ENCODE results near the gene CHST12. TPM values are rescaled to one million over a fixed set of nuclear protein-coding genes. Genes with fewer than 3 reads are reported as not detected.

Gene CHST12
- total and polyA plus RNA-seq, 10 of the 15 experiments (the other 5 are each of a cell fraction or from before 2014, with no cell fraction given) = 0.05 to 14.2 (median 3.3) TPM

DNA sequence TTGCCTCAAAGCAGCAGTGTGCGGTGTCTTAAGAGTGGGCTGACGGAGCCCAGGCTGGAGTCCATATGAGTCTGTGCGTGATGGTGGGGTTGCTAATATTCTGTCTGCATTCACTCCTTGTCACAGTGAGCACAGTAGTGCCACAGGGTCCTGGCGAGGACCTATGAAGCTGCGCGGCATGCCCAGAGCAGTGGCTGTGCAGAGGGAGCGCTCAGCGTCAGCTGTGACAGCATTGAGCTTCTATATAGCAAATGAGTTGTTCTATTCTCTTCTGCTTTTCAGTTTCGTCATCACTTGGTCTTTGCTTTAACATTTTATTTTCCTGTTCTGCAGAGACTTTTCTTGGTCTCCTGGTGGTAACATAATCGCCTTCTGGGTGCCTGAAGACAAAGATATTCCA, 34.3 kb upstream of the CHST12 start:
- Histone ChIP-seq H2AFZ (ENCODE audit: control insufficient read depth, low read depth, low read length) (no peak overlapping the region), H3K4me3 (no peak overlapping the region), H3K9ac (ENCODE audit: control insufficient read depth, insufficient read depth, low read length) (no peak overlapping the region), H3K27ac (ENCODE audit: control insufficient read depth, insufficient read depth) (no peak overlapping the region), H3K36me3 (ENCODE audit: control insufficient read depth in 2 of 2, insufficient read depth in 2 of 2, low read length in 1 of 2) (peaks cover 53 to 55% of the 10 kb centered on the region in 2 experiments), H3K4me2 (ENCODE audit: control insufficient read depth, insufficient read depth) (no peak overlapping the region), H3K27me3 (replicated peaks in 1 of 2; ENCODE audit: control insufficient read depth in 2 of 2, insufficient read depth in 2 of 2, low read length in 1 of 2) (no peaks in the 10 kb centered on the region), H4K20me1 (ENCODE audit: control insufficient read depth, insufficient read depth) (no peaks in the 10 kb centered on the region; the same call in 1 of the 2 replicates), H3K79me2 (ENCODE audit: control insufficient read depth, insufficient read depth, low read length) (no peaks in the 10 kb centered on the region; the same call in 1 of the 2 replicates), H3K9me3 (replicated peaks; ENCODE audit: control insufficient read depth, insufficient read depth, low read length) (no peaks in the 10 kb centered on the region), H3K4me1 (ENCODE audit: control insufficient read depth, insufficient read depth, low read length) (no peaks in the 10 kb centered on the region)
- SMC1A ChIA-PET (ENCODE audit: uncharacterized antibody, unreplicated experiment) = no interaction called here
- CTCF ChIA-PET = interaction anchor here (1.2 to 1.8 kb wide), 2 partner anchors 99 to 790 kb away, joined by 3 to 4 read pairs; no protein-coding TSS in a partner anchor
- BruUV-seq (replicated peaks) = no TSS peak
- in situ Hi-C loops (cut with MboI) (no loop called here), intact Hi-C loops (cut with micrococcal nuclease; ENCODE audit: unreplicated experiment) (no loop called here)
- no peak for FAIRE-seq
- no peak for DNase-seq (ENCODE audit: low read depth, low spot score)
- ATAC-seq = no peak
- 95% methylated on average over 10 of the region's 10 CpGs for WGBS (ENCODE audit: insufficient coverage, insufficient replicate concordance, low lambda C conversion rate, missing lambda C conversion rate)
- POLR2A ChIA-PET = no interaction called here
- TF ChIP-seq SKIL (IDR thresholded peaks at IDR 0.05; ENCODE audit: low read depth, poor library complexity, severe bottlenecking) (no peak), POLR2A (IDR thresholded peaks at IDR 0.05; ENCODE audit: low read depth, low read length) (0 out of 2 replicates have a peak, but pooled peaks have one; percentile 18), BCL11A (IDR thresholded peaks at IDR 0.05; ENCODE audit: low read depth, low read length) (no peak), IKZF2 (IDR thresholded peaks at IDR 0.05) (no peak), ZZZ3 (IDR thresholded peaks at IDR 0.05; ENCODE audit: control insufficient read depth, insufficient read length, low read depth) (no peak), POLR2AphosphoS5 (IDR thresholded peaks at IDR 0.05; ENCODE audit: low read length) (peak; percentile 41; the same call in 1 of the 2 replicates), SMC3 (IDR thresholded peaks at IDR 0.05; ENCODE audit: borderline replicate concordance, low read length) (no peak), RBBP5 (conservative IDR thresholded peaks at IDR 0.05) (no peak), MEF2A (IDR thresholded peaks at IDR 0.05; ENCODE audit: insufficient read depth, low read depth, low read length) (no peak)
- RAD21 ChIA-PET (ENCODE audit: unreplicated experiment) = no interaction called here

Measured in GM12878 (cell line).